ENCODE data around the gene IMMT.

IMMT gene

DNA sequence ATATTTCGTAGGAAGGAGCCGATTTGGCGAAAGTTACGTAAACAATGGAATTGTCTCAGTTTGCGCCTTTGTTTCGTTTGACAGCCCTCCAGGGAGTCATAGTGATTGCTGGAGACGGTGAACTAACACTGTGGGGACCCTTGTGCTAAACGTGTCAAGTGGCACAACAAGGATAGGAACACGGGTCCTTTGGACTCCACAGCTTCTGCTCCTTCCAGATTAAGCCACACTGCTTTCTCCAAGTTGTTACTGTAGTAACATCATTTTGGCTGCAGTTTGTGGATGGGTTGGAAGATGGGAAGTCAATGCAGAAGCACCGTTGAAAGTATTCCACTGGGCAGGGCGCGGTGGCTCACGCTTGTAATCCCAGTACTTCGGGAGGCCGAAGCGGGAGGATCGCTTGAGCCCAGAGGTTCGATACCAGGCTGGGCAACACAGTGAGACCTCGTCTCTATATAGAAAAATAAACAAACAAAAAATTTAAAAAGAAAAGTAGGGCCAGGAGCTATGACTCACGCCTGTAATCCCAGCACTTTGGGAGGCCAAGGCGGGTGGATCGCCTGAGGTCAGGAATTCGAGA lies 636 bp upstream of the IMMT start:
- no peak for DNase-seq

DNA sequence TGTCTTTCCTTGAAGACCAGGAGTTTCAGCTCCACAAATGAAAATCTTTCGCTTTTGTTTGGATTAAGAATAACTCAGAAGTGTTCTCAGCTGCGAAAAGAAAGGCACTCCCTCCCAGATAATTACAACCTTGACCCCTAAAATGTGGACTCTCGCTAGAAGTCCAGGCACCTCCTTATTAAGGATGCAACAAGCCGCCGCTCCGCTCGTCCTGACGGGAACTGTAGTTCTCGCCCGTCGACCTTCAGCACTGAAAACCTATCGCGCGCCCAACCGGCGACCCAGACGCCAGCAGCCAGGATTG lies 559 bp downstream of the IMMT start:
- no peak for DNase-seq

DNA sequence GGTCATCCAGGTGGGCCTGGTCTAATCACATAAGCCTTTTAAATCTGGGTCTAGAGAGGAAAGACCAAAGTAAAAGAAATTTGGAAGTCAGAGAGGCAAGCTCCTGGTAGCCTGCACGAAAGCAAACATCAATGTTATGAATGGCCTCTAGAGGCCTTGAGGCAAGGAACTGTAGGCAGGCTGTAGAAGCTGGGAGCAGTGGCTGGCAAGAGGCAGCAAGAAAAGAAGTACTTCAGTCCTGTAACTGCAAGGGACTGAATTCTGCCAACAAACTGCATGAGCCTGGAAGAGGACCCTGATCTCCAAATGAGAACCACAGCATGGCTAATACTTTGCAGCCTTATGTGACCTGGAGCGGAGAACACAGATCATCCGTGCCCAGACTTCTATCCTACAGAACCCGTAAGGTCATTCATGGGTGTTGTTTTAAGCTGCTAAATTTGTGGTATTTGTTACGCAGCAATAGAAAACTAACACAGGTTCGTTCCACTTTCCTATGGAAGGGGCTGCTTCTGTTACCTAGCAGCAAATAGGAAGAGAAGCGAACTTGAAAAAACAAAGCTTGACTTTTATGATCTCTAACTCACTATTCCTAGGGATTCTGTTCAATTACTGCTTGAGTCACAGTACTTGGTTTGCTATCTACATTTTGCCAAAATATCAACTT lies 1.2 kb downstream of the IMMT start:
- no peak for DNase-seq

DNA sequence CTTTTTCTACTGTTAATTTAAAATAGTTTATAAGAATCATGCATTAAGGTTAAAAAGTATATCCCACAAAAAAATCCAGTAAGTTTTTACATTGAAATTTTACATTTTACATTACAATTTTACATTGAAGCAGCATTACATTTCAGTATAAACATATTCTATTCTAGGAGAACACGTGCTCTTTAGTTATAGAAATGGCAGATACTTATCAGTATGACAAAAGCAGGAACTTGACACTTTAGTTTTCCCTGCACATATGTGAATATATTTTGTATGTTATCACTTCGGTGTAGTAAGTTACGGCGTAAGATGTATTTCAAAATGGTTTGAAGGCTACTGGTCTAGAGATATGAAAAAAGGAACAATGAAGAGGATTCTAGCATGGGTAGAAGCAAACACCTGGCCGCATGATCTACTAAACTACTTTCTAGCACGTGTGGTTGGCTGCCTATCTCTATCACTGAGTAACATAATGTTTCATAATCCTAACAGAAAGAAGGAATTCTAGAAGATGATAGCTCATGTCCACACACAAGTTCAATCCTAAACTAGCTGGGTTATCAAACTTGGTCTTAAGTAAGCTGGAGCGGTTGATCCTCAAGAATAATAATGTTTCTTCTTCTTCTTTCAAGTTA lies 5.4 kb downstream of the IMMT start:
- DNase-seq, result no peak

DNA sequence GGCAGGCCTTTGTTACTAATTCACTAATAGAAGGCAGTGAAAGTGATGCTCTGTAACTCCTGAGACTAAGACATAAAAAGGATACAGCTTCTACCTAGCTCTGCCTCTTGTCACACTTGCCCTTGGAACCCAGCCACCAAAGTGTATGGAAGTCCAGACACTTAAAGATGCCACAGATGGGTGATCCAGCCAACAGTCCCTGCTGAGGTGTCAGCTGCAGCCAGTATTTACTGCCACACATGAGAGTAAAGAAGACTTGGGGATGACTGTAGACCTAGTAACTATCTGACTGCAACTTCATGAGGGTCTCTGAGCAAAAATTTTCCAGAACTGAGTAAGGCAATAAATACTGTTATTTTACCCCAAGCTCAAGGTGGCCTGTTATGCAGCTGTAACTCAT lies 8.8 kb downstream of the IMMT start:
- no peak for DNase-seq

DNA sequence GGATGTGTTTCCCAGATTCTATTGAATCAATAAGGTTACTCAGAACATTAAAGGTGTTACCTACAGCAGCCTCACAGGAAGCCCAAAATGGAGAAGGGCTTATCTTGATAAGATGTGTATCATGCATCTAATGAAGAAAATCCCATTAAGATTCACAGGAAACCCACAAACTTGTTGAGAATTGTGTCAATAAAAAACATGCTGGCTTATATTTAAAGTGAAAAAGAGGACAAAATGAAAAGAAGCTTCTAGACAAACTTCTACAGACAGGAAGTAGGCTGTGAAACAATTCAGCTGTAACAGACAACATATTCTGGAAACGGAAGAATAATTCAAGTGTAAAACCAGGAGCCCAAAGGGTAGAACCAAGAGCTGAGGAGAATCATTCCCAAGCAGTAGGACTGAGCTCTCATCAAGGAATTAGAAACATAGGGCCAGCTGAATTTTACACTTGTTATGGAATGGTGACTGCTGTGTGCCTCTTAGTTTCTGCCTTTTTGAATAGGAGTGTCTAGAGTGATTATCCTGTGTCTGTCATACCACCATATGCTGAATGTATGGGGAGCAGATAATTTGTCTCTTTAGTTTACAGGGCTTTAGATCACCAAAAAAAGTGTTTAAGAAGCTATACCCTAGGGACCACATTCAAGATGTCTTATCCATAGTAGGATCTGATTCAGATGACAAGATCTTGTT lies 9.6 kb downstream of the IMMT start:
- no peak for DNase-seq

DNA sequence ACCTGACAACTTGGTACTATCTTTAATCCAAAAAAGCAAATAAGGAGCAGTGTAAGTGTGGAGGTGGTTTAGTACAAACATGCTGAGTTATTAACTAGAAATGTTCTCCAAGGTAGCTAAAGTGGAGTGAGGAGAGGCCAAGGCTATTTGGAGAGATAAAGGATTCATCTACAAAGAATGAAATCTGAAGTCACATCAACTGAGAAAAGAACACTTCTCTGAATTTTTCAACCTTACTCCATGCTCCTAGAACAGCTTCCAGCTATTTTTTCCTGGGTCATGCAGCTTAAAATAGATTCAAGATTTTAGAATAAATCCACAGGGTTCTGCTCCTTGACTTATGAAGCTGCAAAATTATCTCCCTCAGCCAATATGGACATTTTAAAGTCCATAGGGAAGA lies 18.7 kb downstream of the IMMT start:
- DNase-seq, result no peak

DNA sequence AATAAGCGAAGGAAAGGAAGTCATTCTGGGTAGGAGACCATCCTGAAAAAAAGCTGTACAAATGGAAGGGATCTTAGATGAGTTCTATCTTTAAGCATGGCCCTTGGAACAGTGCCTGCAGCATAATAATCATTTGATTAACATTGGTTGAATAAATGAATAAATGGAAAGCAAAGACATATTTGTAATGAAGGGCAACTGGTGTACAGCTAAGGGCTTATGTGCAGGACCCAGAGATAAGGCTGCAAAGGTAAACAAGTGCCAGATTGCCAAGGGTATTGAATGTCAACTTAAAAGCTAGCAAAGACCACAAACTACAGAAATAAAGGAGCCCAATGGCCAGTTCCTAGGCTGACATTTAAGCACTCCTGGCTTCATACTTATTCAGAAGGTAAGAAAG lies 19.4 kb downstream of the IMMT start:
- no peak for DNase-seq

DNA sequence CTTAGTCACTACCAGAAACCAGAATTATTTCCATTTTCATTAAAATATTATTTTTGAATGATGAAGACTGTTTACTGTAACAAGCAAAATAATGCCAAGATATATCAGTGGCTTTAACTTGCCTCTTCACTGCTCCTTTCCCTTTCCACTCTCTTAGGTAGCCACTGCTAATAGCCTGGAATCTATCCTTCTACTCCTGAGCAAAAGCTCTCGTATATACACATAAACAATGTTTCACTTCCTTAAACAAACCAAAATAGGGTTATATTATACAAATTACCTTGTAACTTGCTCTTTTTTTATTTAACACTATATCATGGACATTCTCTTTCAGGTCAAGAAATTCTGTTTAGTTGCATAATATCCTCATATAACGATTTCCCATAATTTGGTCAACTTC lies 20.8 kb downstream of the IMMT start:
- no peak for DNase-seq

DNA sequence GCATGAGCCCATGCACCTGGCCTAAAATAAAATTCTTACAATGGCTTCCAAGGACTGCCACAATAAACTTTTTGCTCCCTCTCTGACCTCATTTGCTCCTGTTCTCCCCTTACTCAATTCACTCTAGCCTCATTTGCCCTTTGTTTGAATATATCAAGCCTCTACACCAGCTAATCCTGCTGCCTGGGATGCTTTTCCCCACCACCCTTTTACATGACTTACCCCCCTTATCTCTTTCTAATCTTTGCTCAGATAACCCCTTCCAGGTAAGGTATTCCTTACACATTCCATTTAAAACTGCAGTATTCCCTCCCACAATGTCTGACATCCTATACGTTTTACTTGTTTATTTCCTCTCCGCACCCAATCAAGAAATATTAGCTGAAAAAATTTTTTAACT lies 22.7 kb downstream of the IMMT start:
- DNase-seq, result no peak

DNA sequence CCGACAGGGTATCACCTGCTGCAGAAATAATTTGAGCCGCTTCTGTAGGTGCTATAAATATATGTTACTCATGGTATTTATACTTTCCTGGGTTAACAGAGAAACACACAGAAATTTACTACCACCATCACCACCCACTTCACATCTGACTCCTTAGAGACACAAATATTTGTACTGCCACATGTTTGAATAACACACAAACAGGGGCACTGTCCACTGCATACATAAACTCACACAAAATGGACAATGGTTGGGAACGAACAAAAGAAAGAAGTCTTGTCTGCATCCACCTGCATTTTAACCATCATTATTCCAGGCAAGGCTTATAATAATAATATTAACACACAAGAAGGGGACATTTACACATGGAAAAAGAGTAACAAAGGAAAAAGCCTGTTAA lies 24.0 kb downstream of the IMMT start:
- DNase-seq, result no peak

DNA sequence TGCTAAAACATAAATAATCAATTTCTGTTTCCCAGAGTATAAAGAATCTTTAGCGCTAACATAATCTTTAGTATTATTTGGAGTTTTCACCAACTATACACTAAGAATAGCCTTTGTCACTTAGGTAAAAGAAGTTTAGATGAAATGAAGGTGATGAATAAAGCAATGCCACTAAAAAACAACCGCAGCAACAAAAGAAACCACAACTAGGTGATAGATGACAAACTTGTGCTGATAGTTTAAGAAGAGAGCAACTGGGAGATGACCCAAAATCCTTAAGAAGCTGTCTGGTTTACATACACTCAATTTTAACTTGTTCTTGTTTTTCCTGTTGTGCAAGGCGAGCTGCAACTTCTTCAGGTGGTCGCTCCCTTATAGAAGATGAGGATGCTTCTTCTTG lies 24.8 kb downstream of the IMMT start:
- DNase-seq, result no peak

DNA sequence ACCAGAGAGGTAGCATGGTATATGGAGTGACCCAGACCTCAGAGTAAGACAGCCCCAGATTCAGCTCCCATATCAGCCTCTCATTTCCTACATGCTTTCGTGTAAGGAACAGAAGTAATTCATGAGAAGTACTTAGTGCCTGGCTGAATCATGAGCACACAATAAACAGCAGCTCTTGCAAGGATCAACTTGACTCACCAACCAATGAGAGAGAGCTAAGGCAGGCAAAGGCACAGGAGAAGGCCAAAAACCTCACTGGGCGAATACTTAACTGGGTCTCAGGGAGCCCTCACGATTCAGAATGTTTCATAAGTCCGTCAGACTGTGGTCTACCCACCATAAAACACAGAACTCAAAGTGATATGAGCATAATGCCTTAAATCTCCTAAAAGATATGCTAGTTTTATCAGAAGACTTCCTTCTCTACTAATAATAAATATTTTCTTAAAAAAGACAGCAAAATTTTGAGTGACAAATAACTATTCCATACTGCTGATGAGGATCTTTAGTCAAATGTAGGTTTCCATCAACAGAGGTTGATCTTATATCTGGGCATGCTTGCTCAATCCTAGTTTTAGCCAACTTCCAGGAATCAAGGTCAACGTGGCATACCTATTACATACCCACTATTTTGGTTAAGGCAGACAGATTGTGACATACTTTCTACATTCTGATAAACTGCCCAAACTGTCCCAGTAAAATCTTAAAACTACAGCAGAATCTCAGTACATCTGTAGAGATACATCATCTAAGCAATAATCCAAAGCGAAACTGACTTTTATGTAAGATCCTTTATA lies 34.9 kb downstream of the IMMT start:
- DNase-seq, result no peak

DNA sequence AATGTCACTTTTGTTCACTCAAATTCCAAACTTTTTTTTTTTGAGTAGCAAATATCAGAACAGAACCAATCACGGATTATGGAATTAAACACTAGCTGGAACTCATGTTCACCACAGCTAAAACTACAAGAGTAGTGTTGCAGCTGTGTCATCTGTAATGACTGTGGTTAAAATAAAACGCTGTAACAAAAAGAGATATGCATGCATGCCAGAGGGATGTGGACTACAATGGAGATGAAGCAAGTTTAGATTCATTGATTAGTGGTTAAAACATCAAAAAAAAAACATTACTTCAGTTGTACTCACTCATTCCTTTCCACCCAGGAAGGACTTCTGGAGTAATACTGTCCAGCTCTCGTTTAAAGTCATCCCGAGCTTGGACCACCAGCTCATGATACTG lies 37.0 kb downstream of the IMMT start:
- no peak for DNase-seq

DNA sequence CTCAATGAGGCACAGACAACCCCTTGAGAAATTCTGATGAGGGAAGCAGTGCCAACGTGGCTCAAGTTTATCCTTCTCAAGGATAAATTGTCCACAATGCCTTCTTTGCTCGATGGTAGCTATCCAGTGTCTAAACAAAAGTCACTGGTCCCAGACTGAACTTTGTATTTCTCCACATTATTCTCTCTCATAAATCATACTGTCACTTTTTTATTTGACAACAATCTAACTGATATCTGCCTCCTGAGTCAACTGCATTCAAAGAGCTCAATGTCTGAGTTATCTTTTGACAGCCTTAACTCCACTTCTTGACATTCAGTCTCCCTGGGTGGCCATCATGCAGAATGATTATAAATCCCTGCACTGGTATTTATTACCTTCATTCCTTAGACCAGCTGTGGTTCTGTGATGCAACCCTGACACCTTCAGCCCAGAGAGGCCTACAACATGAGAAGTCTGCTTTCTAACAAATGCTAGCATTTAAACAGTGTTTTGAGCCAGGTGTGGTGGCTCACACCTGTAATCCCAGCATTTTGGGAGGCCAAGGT lies 38.2 kb downstream of the IMMT start:
- DNase-seq, result no peak

DNA sequence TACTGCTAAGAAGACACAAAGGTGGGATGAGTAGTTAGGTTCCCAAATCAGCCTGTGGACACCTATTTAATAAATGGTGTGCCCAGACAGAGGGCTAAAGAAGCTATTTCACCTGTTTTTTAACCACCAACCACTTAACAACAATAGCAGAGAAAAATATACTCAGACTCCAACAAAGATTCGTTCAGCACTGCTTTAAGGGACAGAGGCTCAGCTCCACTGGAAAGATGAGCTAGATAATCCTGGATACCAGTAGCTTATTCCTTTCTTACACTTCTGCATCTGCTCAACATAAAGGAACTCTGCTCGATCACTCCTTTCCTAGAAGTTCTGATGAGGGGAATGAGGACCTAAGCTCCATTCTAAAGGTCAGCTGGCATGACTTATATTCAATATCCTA lies 44.8 kb downstream of the IMMT start:
- no peak for DNase-seq

DNA sequence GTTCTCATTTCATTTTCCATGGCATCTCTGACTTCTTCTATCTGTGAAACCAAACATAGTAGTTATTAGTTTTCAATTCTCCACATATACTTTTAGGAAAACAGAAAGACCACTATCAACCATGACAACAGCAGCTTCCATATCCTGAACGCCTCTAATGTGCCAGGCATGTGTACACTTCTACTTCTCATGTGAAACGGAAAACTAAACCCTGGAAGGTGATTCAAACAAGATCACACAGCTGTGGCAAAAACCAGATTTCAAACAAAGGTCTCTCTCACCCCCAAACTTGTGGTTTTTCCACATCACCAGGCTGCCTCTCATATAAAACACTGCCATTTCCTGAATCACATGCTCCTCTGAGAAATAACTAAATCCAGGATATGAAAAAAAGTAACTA lies 47.5 kb downstream of the IMMT start:
- DNase-seq, result no peak

DNA sequence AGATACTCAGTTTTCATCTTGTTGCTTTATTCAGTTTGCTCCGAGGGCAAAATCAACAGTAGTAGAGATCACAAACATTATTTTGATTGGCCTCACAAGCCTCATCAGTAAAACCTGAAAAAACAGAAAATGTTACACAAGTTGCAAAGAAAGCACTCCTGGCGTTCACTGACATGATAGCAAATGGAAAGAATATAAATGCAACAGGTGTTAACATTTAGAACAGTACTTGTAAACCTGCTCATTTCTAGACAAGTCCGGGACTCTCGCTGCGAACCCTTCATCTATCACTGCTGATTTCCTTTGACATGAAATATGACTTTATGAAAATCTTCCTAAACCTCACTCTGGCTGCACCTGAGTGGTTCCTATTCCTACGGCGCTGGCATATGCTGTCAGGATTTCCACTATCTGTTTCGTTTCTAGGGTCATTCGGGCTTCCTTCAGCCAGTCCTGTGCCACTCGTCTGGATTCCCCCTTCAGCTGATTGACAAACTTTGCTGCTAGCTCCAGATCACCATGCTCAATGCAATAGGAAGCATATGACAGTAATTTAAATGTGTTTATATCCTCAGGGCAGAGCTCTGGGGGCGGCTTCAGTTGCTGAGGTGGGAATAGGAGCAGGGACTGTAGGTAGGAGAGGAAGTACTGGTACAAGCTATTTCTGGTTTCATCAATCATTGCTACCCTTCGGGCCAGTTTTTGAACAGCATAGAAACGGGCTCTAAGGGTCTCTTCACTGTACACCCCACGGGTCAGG lies 51.2 kb downstream of the IMMT start:
- no peak for DNase-seq

DNA sequence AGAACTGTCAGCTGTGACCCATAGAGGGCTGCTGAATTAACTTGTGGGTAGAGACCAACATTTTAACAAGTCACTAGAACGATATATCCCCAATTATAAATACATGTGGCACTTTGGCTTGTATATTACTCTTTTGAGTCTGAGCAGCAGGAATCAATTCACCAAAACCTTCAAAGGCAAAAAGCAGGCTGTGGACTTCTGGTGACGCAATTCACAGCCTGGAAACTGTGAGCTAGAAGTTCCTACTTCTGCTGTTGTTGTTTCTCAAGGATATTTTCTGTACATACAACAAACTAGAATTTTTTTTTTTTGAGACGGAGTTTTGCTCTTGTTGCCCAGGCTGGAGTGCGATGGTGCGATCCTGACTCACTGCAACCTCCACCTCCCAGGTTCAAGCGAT lies 52.0 kb downstream of the IMMT start:
- peak in 1 of 2 experiments; percentile 16 for DNase-seq

DNA sequence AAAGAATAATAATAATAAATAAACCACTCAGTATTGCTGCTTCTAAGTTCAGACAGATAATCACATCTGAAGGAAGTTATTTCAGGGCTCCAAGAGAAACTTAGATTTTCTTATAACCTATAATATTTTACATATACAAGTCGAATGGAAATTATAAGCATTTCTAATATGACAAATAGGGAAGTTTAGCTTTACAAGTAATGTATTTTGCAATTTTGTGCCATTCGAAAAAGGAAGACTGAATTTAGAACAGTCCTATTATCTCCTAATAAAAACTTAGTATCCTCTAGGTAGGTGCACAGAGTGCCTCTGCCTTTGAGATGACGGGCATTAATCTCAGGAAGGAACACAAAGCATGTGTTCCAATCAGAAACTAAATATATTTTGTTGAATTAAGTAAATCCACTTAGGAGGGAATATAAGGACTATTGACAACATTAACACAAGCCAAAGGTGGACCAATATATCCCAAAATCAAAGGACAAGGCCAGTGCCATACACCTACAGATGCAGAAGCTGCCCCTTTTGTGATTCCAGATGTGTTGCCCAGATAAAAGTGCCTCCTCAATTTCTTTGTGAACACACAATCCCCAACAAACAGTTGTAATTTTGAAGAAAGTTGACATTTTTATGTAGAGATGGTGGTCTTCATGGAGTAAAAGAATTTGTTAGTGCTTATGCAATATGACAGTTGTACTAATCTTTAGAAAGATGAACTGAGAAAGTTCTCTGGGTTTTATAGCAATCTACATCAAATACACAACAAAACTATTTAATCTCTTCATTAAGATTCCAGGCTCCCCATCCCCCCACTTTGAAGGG lies 52.6 kb downstream of the IMMT start:
- DNase-seq, result peak in 1 of 2 experiments; percentile 20

DNA sequence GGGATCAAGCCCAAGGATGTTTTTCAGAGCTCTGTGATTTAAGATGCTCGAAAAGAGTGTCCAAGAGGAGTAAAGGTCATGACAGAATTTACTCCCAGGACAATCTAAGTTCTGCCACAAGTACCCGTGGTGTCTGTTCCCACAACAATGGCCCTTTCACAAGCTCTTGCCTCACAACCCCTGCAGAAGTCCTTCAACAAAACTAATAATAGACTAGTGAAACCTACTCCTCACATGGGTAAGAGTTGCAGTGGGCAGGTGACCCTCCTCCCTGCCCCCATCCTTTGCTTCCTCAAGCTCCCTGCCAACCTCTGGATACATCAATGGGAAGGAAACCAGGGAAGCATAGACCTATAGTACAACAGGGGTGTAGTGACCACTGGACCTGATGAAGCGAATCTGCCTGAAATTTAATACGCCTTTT lies 54.3 kb downstream of the IMMT start:
- no peak for DNase-seq

Data from AML-193 (cell line).